CD4-positive, alpha-beta T cell treated with Interleukin-10 for 1 hour (primary cell): Measurements from ENCODE around the gene RPN1.

Experiments used
- DNase-seq: peaks from one replicate; pipeline ENCODE4 v3.0.0-alpha.2; 2020

RPN1 gene

DNA sequence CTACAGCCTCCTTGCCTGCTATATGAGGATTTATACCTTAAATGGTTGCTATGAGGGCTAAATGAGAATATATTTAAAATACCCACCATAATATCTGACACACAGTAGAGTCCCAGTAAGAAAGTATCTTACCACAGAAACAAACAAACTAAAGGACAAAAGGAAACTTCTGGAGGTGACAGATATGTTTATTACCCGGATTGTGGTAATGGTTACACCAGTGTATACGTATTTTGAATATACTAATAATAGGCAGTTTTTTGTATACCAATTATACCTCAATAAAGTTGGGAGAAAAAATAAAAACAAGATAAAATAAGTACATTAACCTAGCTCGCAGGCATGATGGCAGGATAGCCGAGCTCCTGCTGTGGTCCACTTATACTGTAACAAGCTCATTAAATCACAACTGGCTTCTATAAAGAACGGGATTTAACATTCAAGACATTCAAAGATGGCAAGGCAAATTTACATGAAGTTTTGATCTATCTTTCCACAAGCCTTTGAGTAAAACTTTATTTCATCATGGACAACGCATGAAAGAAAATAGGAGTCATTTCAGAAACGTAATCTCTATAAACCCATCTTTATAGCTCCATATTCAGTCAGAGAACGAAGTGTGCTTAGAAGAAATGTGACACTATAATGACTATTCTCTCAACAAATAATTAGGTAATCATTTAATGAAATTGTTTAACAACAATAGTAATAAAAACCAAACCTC, 1.5 kb downstream of the RPN1 start:
- peak; percentile 6 for DNase-seq

GRCh38 chr3:128648402-128648801, 2.2 kb downstream of the RPN1 start:
- no peak for DNase-seq

GRCh38 chr3:128647307-128647706, 3.3 kb downstream of the RPN1 start:
- no peak for DNase-seq

DNA sequence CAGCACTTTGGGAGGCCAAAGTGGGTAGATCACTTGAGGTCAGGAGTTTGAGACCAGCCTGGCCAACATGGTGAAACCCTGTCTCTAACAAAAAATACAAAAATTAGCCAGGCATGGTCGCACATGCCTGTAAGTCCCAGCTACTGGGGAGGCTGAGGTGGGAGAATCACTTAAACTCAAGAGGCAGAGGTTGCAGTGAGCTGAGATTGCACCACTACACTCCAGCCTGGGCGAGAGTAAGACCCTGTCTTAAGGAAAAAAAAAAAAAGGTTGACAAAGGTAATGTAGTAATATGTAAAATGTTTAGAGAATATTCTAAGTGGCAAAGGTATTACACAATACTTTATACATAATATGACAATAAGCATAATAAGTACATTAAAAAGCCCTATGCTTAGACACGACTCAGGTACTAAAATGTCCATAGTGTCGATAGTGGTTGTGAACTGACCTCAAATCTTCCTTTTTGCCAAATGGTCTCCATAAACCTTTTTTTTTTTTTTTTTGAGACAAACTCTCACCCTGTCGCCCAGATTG, 16.5 kb downstream of the RPN1 start:
- no peak for DNase-seq

- DNase-seq, result no peak
Observed at GRCh38 chr3:128632301-128632700, 18.3 kb downstream of the RPN1 start.

DNA sequence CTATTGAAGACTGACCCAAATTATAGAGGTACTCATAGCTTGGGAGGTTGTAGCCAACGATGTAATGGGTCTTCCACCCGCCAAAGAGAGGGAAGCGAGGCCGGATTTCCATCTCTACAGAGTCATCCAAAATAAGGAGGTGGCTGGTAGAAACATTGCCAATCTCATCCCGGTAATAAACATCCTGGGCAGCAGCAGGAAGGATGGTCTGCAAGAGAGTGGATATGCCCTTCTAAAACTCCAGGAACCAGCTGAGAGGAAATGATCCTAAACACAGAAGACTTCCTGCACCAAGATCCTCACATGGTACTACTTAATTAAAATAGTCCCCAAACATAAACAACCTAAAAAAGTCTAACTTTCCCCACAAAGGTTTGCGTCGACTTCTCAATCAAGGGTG, 20.7 kb downstream of the RPN1 start:
- no peak for DNase-seq

GRCh38 chr3:128625409-128625945, 25.1 kb downstream of the RPN1 start:
- no peak for DNase-seq

DNA sequence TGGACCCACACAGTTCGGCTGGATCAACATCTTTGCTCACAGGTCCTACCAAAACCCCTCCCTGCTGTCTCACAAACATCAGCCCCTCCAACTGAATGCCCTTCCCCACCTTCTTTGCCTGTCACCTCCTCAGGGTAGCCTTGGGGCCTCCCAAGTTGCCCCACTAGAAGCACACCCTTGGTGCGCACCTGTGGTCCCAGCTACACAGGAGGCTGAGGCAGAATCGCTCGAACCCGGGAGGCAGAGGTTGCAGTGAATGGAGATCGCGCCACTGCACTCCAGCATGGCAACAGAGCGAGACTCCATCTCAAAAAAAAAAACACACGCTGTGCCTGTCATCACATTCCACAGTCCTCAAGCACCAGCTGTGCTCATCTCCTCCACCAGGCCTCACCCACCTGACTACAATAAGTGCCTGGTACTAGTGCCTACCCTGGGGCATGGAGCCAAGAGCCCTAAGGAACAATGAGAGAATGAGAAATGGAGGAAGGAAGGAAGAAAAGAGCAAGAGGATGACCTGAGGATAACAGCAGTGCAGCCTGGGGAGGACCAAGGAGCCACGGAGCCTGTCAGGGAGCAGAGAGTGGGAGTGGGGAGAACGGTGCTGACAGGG, 26.0 kb downstream of the RPN1 start:
- DNase-seq, result no peak

DNA sequence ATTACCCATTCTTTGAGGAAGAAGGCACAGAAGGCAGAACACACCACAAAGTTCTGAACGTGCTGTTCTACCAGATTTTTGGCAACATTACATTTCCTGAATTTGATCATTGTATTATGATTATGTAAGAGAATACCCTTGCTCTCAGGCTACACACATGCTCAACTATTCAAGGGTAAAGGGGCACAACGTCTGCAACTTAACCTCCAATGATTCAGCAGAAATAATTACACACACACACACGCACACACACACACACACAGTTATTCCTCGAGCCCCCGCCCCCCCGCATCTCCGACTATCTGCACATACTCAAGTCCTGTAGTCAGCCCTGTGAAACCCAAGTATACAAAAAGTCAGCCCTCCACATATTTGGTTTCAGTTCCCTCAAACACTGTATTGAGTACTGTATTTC, 26.8 kb downstream of the RPN1 start:
- no peak for DNase-seq

GRCh38 chr3:128621931-128622330, 28.7 kb downstream of the RPN1 start:
- no peak for DNase-seq

DNA sequence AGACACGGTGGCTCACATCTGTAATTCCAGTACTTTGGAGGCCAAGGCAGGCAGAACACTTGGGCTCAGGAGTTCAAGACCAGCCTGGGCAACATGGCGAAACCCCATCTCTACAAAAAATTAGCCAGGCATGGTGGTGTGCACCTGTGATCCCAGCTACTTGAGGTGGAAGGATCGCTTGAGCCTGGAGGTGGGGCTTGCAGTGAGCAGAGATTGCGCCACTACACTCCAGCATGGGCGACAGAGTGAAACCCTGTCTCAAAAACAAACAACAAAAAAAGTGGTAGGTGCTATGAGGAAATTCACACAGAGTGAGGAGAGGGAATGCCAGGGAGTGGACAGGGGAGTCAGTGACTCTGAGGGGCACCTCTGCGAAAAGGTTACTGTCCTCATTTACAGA, 29.4 kb downstream of the RPN1 start:
- no peak for DNase-seq

- no peak for DNase-seq
Observed at GRCh38 chr3:128620268-128620691, 30.3 kb downstream of the RPN1 start.

- DNase-seq, result peak; percentile 9
Observed at GRCh38 chr3:128619146-128619890, 31.3 kb downstream of the RPN1 start.

- no peak for DNase-seq
Observed at GRCh38 chr3:128618398-128618726, 32.3 kb downstream of the RPN1 start.

GRCh38 chr3:128617557-128618397, 32.8 kb downstream of the RPN1 start:
- peak; percentile 99 for DNase-seq

GRCh38 chr3:128617270-128617556, 33.4 kb downstream of the RPN1 start:
- no peak for DNase-seq

DNA sequence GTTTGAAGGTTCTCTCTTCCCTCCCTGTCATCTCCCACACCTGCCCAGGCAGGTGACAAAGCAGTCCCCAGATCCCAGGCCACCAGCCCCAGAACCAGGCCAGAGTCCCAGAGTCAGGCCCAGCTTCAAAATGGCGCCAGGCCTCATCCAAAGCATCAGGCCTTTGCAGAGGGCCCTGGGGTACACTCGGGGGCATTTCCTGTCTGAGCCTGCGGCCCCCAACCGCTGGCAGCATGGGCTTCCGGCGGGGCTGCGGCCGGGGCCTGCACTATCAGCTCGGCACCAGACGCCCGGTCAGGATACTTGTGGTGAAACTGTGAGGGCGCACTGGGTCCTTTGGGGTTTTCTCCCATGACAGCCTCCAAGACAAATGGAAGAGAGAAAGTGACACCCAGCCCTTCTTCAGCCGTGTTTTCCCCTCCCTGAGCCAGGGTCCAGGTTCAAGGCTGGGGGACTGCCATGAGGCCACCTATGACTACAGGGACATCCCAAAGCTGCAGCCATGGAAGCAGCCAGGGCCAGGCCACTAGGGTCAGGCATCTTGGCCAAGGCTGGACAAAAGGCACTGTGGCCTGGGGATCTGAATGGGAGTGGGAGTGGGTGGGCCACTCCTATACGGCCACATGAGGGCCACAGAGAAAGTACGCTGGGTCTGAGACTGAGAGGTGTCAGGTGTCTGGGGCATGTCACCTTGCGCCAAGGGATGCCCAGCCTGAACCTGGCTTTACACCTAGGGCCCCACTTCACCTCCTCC, 33.9 kb downstream of the RPN1 start:
- peak; percentile 9 for DNase-seq

DNA sequence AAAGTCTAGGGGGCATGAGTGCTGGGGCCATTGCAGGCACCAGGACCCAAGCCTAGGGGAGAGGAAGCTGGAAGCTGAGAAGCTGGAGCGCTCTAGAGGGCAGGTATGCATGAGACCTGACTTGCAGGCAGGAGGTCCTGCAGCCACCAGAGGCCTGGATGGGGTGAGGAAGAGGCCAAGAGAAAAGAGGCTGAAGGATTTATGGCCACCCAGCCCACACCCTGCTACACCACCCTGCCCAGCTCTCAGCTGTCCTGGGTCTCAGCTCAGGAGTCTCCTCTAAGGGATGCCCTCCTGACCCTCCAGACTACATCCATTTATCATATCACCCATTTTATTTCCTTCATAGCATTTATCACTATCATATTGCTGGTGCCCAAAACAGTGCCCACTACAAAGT, 36.5 kb downstream of the RPN1 start:
- DNase-seq, result no peak

DNA sequence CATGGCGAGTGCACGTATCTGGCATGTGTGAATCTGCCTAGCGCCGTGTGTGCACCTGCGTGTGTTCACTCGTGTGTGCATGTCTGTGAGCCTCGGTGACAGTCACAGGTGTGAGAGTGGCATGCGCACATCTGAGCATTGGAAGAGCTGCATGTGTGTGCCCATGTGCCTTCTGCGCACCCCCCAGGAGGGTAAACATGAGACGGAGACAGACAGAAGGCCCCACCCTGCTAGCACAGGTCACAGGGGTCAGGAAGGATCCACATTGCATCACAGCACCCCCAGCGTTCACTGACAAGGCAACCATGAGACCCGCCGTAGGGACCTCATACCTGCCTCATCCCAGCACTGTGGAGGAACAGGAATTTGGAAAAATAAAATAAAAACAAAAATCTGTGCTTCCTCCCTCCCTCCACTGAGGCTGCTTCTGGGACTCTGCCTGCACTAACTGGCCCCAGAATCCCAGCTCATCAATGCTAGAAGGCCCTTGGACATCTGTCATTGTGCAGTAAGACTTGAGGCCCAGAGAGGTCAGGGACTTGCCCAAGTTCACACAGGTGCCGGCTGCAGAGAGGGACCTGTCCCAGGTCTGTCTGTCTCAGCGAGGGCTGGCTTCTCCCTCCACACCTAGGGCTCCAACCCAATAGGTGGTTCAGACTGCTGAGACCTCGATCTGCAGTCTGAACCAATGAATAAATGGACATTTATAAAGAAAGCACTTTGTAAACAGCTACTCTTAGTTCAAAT, 37.4 kb downstream of the RPN1 start:
- DNase-seq, result no peak

DNA sequence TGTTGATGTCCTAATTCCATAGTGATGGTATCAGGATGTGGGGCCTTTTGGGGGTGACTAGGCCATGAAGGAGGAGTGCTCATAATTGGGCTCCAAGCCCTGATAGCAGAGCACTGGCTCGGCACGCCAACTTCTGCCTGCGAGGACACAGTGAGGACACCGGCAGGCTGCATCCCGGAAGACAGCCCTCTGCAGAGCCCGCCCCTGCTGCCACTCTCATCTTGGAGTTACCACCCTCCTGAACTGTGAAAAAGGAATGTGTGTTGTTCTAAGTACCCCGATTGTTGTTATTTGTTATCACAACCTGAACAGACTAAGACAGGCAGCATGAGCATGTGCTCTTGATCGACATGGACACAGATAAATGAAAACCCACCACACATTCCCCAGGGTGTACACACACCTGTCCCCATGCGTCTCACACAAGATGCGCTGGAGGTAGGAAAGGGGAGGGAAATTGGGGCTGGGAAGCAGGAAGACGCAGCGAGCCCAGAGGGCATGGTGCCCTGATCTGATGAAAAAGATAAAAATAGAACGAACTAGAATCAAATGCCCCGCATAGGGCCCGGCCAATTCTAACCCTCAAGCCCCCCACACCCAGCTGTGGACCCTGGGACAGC, 40.1 kb downstream of the RPN1 start:
- no peak for DNase-seq

DNA sequence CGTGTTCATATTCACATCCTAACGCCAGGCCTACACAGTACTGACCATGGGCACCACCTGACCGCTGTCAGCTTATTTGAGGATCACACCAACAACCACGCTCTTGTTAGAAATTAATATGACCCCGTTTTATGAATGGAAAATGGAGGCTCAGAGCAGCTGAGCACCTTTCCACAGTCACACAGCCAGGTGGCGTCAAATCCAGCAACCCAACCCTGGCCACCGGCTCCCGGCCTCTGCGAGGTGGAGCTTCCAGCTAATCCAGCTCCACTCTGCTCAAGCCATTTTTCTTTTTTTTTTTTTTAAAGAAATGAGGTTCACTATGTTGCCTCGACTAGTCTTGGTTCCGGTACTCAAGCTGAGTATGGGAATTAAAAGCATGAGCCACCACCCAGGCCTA, 41.3 kb downstream of the RPN1 start:
- DNase-seq, result no peak
